Measurements from ENCODE around the gene ASS1.

GRCh38 chr9:130482463-130482862 lies 37.7 kb downstream of the ASS1 start:
- no peak for TF ChIP-seq BCLAF1 (IDR thresholded peaks at IDR 0.05)
- TF ChIP-seq ZNF7 (CRISPR knock-in tag; IDR thresholded peaks at IDR 0.05) = no peak
- TF ChIP-seq ZNF207 (IDR thresholded peaks at IDR 0.05; ENCODE audit: borderline replicate concordance) = no peak
- no peak for TF ChIP-seq SP2 (CRISPR knock-in tag; IDR thresholded peaks at IDR 0.05)
- TF ChIP-seq CTCF (CRISPR knock-in tag; IDR thresholded peaks at IDR 0.05) = no peak
- TF ChIP-seq ZBTB4 (CRISPR knock-in tag; IDR thresholded peaks at IDR 0.05; ENCODE audit: borderline replicate concordance) = no peak
- no peak for TF ChIP-seq CREB3 (CRISPR knock-in tag; IDR thresholded peaks at IDR 0.05)
- no peak for TF ChIP-seq SMC3 (IDR thresholded peaks at IDR 0.05; ENCODE audit: low read length)

All from HepG2 (cell line).